ENCODE data around the gene SLC6A2. TPM values are rescaled to one million over a fixed set of nuclear protein-coding genes. Genes with fewer than 3 reads are reported as not detected.

Gene SLC6A2
- not detected in 2 replicates for total RNA-seq (2014; rRNA removed)
- Bru-seq, nascent RNA, result not detected
- BruChase-seq, experiment 1, labeled RNA remaining after a 6-hour chase, result not detected
- not detected for BruChase-seq, experiment 2, labeled RNA remaining after a 2-hour chase
- long read RNA-seq, result 0 reads

GRCh38 chr16:55655897-55656681 is at the start of gene SLC6A2:
SLC6A2 (plus strand) TSS chr16:55655988; CDS start chr16:55656695, 707 bp downstream.
- H3K9me3 ChIP-seq (ENCODE audit: low read length), result no peaks in the 10 kb centered on the region
- no peak for ATAC-seq
- DNase-seq, result no peak
- H4K20me1 ChIP-seq (ENCODE audit: low read length), result no peaks in the 10 kb centered on the region
- CTCF ChIA-PET, result no interaction called here
- H3K4me2 ChIP-seq (ENCODE audit: low read length), result no peak within 1 kb of the TSS
- H3K27ac ChIP-seq (ENCODE audit: low read length), result no peak within 1 kb of the TSS
- H3K4me3 ChIP-seq (ENCODE audit: low read length), result no peak within 1 kb of the TSS
- no peaks in the 10 kb centered on the region for H3K9me2 ChIP-seq (replicated peaks; ENCODE audit: low read length)
- no TSS peak for BruUV-seq (replicated peaks)
- intact Hi-C loops (cut with micrococcal nuclease), result no loop called here
- H3K9ac ChIP-seq (ENCODE audit: low read length), result no peak within 1 kb of the TSS
- H3F3A ChIP-seq (ENCODE audit: low read length, unreplicated experiment), result no peaks in the 10 kb centered on the region
- H3K79me2 ChIP-seq (ENCODE audit: low read length), result no peaks in the 10 kb centered on the region
- POLR2A ChIA-PET (ENCODE audit: unreplicated experiment), result no interaction called here
- H2AFZ ChIP-seq (ENCODE audit: low read length), result no peak within 1 kb of the TSS
- no peaks in the 10 kb centered on the region for H3K36me3 ChIP-seq (ENCODE audit: low read depth, low read length)
- peaks cover 2% of the 10 kb centered on the region; the same call in 1 of the 2 replicates for H3K27me3 ChIP-seq (ENCODE audit: low read length)
- TF ChIP-seq EZH2phosphoT487 (IDR thresholded peaks at IDR 0.05; ENCODE audit: borderline replicate concordance, low read length) (no peak), EZH2 (IDR thresholded peaks at IDR 0.05; ENCODE audit: low read length, unreplicated experiment) (no peak), CTCF (conservative IDR thresholded peaks at IDR 0.05; ENCODE audit: low read depth, low read length) (no peak)
- no peaks in the 10 kb centered on the region for H3K4me1 ChIP-seq (ENCODE audit: insufficient read depth, low read length)

GRCh38 chr16:55613613-55614335 is 42.0 kb upstream of the SLC6A2 start:
- Histone ChIP-seq H3K4me1 (ENCODE audit: insufficient read depth, low read length) (no peaks in the 10 kb centered on the region), H3K9me3 (ENCODE audit: low read length) (no peaks in the 10 kb centered on the region), H2AFZ (ENCODE audit: low read length) (no peak overlapping the region), H3K4me2 (ENCODE audit: low read length) (no peak overlapping the region), H3K27ac (ENCODE audit: low read length) (no peak overlapping the region), H3K27me3 (ENCODE audit: low read length) (peaks cover 4% of the 10 kb centered on the region; the same call in 1 of the 2 replicates), H3F3A (ENCODE audit: low read length, unreplicated experiment) (no peaks in the 10 kb centered on the region), H3K9ac (ENCODE audit: low read length) (no peak overlapping the region), H3K36me3 (ENCODE audit: low read depth, low read length) (no peaks in the 10 kb centered on the region), H4K20me1 (ENCODE audit: low read length) (no peaks in the 10 kb centered on the region), H3K79me2 (ENCODE audit: low read length) (no peaks in the 10 kb centered on the region), H3K4me3 (ENCODE audit: low read length) (no peak overlapping the region), H3K9me2 (replicated peaks; ENCODE audit: low read length) (no peaks in the 10 kb centered on the region)
- DNase-seq, result no peak
- ChIA-PET CTCF (no interaction called here), POLR2A (ENCODE audit: unreplicated experiment) (no interaction called here)
- no TSS peak for BruUV-seq (replicated peaks)
- TF ChIP-seq CTCF (conservative IDR thresholded peaks at IDR 0.05; ENCODE audit: low read depth, low read length) (no peak), EZH2 (IDR thresholded peaks at IDR 0.05; ENCODE audit: low read length, unreplicated experiment) (no peak), EZH2phosphoT487 (IDR thresholded peaks at IDR 0.05; ENCODE audit: borderline replicate concordance, low read length) (no peak)
- no peak for ATAC-seq
- intact Hi-C loops (cut with micrococcal nuclease), result no loop called here

All from PC-3 (cell line).